Amniotic epithelial cell (primary cell): ENCODE results near the gene CA6.
"Not testable (repeated sequence)": the region's sequence is repeated elsewhere in the genome, so short reads cannot be mapped to it uniquely, and the experiment has no call there.

ENCODE experiments used
- DNase-seq: peaks from one replicate; pipeline ENCODE4 v3.0.0-alpha.2; 2010; ENCODE audit warnings: low read depth

Gene CA6

GRCh38 chr1:8945568-8945967 lies at the start of gene CA6:
Gene CA6 (plus strand): TSS chr1:8945868. CDS start chr1:8945887, 19 bp downstream.
- DNase-seq = no peak

- DNase-seq = not testable (repeated sequence)
These were observed 48.9 kb upstream of the CA6 start for GRCh38 chr1:8896775-8897174.

GRCh38 chr1:8897505-8897904 lies 48.2 kb upstream of the CA6 start:
- not testable (repeated sequence) for DNase-seq

- not testable (repeated sequence) for DNase-seq
These were observed 47.2 kb upstream of the CA6 start for GRCh38 chr1:8898418-8898817.

- no peak for DNase-seq
These were observed 46.6 kb upstream of the CA6 start for GRCh38 chr1:8899046-8899445.

GRCh38 chr1:8900684-8901083 lies 45.0 kb upstream of the CA6 start:
- not testable (repeated sequence) for DNase-seq

GRCh38 chr1:8902765-8903164 lies 42.9 kb upstream of the CA6 start:
- DNase-seq = peak; percentile 52

GRCh38 chr1:8903410-8903809 lies 42.3 kb upstream of the CA6 start:
- DNase-seq = peak; percentile 48

GRCh38 chr1:8903908-8904650 lies 41.6 kb upstream of the CA6 start:
- peak; percentile 98 for DNase-seq

GRCh38 chr1:8905582-8906191 lies 40.0 kb upstream of the CA6 start:
- DNase-seq = peak; percentile 76

- peak; percentile 51 for DNase-seq
These were observed 37.1 kb upstream of the CA6 start for GRCh38 chr1:8908388-8909151.

- no peak for DNase-seq
These were observed 35.3 kb upstream of the CA6 start for GRCh38 chr1:8910331-8910730.

GRCh38 chr1:8910914-8911313 lies 34.8 kb upstream of the CA6 start:
- DNase-seq = peak; percentile 40

- DNase-seq = no peak
These were observed 34.0 kb upstream of the CA6 start for GRCh38 chr1:8911416-8912309.

GRCh38 chr1:8913457-8913856 lies 32.2 kb upstream of the CA6 start:
- DNase-seq = no peak

- DNase-seq = no peak
These were observed 31.2 kb upstream of the CA6 start for GRCh38 chr1:8914466-8914865.

GRCh38 chr1:8915446-8915845 lies 30.2 kb upstream of the CA6 start:
- DNase-seq = no peak

GRCh38 chr1:8917536-8917935 lies 28.1 kb upstream of the CA6 start:
- peak; percentile 86 for DNase-seq

- no peak for DNase-seq
These were observed 22.7 kb upstream of the CA6 start for GRCh38 chr1:8922962-8923361.

- no peak for DNase-seq
These were observed 20.3 kb upstream of the CA6 start for GRCh38 chr1:8925406-8925805.

GRCh38 chr1:8925960-8926359 lies 19.7 kb upstream of the CA6 start:
- no peak for DNase-seq
